ENCODE data around the gene CELA3B. TPM values are rescaled to one million over a fixed set of nuclear protein-coding genes. Genes with fewer than 3 reads are reported as not detected.
A peak's percentile ranks its signal among the peaks of the same experiment; 100 is the strongest.
"Not testable (repeated sequence)": the region's sequence is repeated elsewhere in the genome, so short reads cannot be mapped to it uniquely, and the experiment has no call there.

Gene CELA3B
- polyA plus RNA-seq: 10 to 100 TPM in 1 of 4 donors, 1 to 10 TPM in 1, under 1 TPM in 2; 0.27 to 11.4 (median 2.2) TPM
- long read RNA-seq, donor 1: 0 reads
- long read RNA-seq, donor 2: 0 reads
- long read RNA-seq, donor 3, partial matches to known transcripts: 0 of 1 reads
- long read RNA-seq, donor 3, other reads (novel, unspliced or antisense): 0 of 1 reads
- long read RNA-seq, donor 4: 0 reads
- long read RNA-seq, donor 5: 0 reads
- long read RNA-seq, donor 6: 0 reads
- long read RNA-seq, donor 7: 0 reads
- long read RNA-seq, donor 8: 0 reads
- long read RNA-seq, donor 9: 0 reads
- long read RNA-seq, donor 10: 0 reads

- DNase-seq; H3K27ac ChIP-seq (ENCODE audit: low read depth in 1 of 3, low read length in 2 of 3); FAIRE-seq: not testable (repeated sequence)
Observed at GRCh38 chr1:21976703-21977239, at the start of gene CELA3B. TSS of gene CELA3B (plus strand) at chr1:21977022. CDS start at chr1:21977040, 18 bp downstream.

GRCh38 chr1:21927533-21928237, 49.1 kb upstream of the CELA3B start:
- no peak overlapping the region for H3K4me3 ChIP-seq (ENCODE audit: low read depth in 1 of 3, low read length in 3 of 3)
- no peak for FAIRE-seq
- H3K36me3 ChIP-seq (ENCODE audit: control insufficient read depth in 3 of 3, insufficient read depth in 2 of 3, low read depth in 1 of 3, low read length in 3 of 3): peaks cover 0 to 48% (median 0%) of the 10 kb centered on the region in 3 donors
- no peaks in the 10 kb centered on the region for H3K9me3 ChIP-seq (ENCODE audit: control insufficient read depth in 2 of 2, insufficient read depth in 1 of 2, low read depth in 1 of 2, low read length in 1 of 2)
- peak; percentile 97 to 99 for DNase-seq
- peaks cover 7 to 88% (median 20%) of the 10 kb centered on the region in 3 donors for H3K4me1 ChIP-seq (ENCODE audit: control insufficient read depth in 3 of 3, insufficient read depth in 2 of 3, low read depth in 1 of 3, low read length in 2 of 3)
- peak overlapping the region; percentile 93 to 96 (median 96) for H3K27ac ChIP-seq (ENCODE audit: low read depth in 1 of 3, low read length in 2 of 3)
- H3K27me3 ChIP-seq (ENCODE audit: control insufficient read depth in 3 of 3, insufficient read depth in 3 of 3, low read length in 3 of 3): no peaks in the 10 kb centered on the region
- 12 to 36% (median 29%) methylated on average over 11 to 12 of the region's 12 CpGs for WGBS, 3 donors

More at GRCh38 chr1:21976703-21977239, at the start of gene CELA3B:
- peaks cover 0 to 13% (median 2%) of the 10 kb centered on the region in 3 donors for H3K4me1 ChIP-seq (ENCODE audit: control insufficient read depth in 3 of 3, insufficient read depth in 2 of 3, low read depth in 1 of 3, low read length in 2 of 3)
- H3K4me3 ChIP-seq (ENCODE audit: low read depth in 1 of 3, low read length in 3 of 3); H3K9me3 ChIP-seq (ENCODE audit: control insufficient read depth in 2 of 2, insufficient read depth in 1 of 2, low read depth in 1 of 2, low read length in 1 of 2); H3K36me3 ChIP-seq (ENCODE audit: control insufficient read depth in 3 of 3, insufficient read depth in 2 of 3, low read depth in 1 of 3, low read length in 3 of 3); H3K27me3 ChIP-seq (ENCODE audit: control insufficient read depth in 3 of 3, insufficient read depth in 3 of 3, low read length in 3 of 3): not testable (repeated sequence)
- WGBS, 3 donors: 81 to 87% (median 84%) methylated on average over 6 to 9 of the region's 9 CpGs

GRCh38 chr1:21930080-21930571, 46.7 kb upstream of the CELA3B start:
- Histone ChIP-seq H3K4me1 (ENCODE audit: control insufficient read depth in 3 of 3, insufficient read depth in 2 of 3, low read depth in 1 of 3, low read length in 2 of 3) (peaks cover 4 to 75% (median 13%) of the 10 kb centered on the region in 3 donors), H3K27ac (ENCODE audit: low read depth in 1 of 3, low read length in 2 of 3) (peak overlapping the region; percentile 53 to 88 (median 77)), H3K9me3 (ENCODE audit: control insufficient read depth in 2 of 2, insufficient read depth in 1 of 2, low read depth in 1 of 2, low read length in 1 of 2) (no peaks in the 10 kb centered on the region), H3K4me3 (ENCODE audit: low read depth in 1 of 3, low read length in 3 of 3) (no peak overlapping the region), H3K27me3 (ENCODE audit: control insufficient read depth in 3 of 3, insufficient read depth in 3 of 3, low read length in 3 of 3) (no peaks in the 10 kb centered on the region), H3K36me3 (ENCODE audit: control insufficient read depth in 3 of 3, insufficient read depth in 2 of 3, low read depth in 1 of 3, low read length in 3 of 3) (peaks cover 0 to 62% (median 0%) of the 10 kb centered on the region in 3 donors)
- FAIRE-seq: no peak
- WGBS, 3 donors: 15 to 48% (median 27%) methylated on average over 8 of the region's 8 CpGs
- DNase-seq: peak; percentile 78 to 85

- Histone ChIP-seq H3K4me1 (ENCODE audit: control insufficient read depth in 3 of 3, insufficient read depth in 2 of 3, low read depth in 1 of 3, low read length in 2 of 3) (peaks cover 2 to 75% (median 13%) of the 10 kb centered on the region in 3 donors), H3K36me3 (ENCODE audit: control insufficient read depth in 3 of 3, insufficient read depth in 2 of 3, low read depth in 1 of 3, low read length in 3 of 3) (peaks cover 0 to 61% (median 0%) of the 10 kb centered on the region in 3 donors), H3K27me3 (ENCODE audit: control insufficient read depth in 3 of 3, insufficient read depth in 3 of 3, low read length in 3 of 3) (no peaks in the 10 kb centered on the region), H3K27ac (ENCODE audit: low read depth in 1 of 3, low read length in 2 of 3) (peak overlapping the region; percentile 53 to 88 (median 77)), H3K4me3 (ENCODE audit: low read depth in 1 of 3, low read length in 3 of 3) (no peak overlapping the region), H3K9me3 (ENCODE audit: control insufficient read depth in 2 of 2, insufficient read depth in 1 of 2, low read depth in 1 of 2, low read length in 1 of 2) (no peaks in the 10 kb centered on the region)
- FAIRE-seq (no peak), DNase-seq (no peak)
- WGBS, 3 donors: 86 to 87% (median 87%) methylated on average over 6 of the region's 6 CpGs
Observed at GRCh38 chr1:21930629-21931170, 46.1 kb upstream of the CELA3B start.

- H3K4me1 ChIP-seq (ENCODE audit: control insufficient read depth in 3 of 3, insufficient read depth in 2 of 3, low read depth in 1 of 3, low read length in 2 of 3): peaks cover 2 to 75% (median 9%) of the 10 kb centered on the region in 3 donors
- 26 to 44% (median 36%) methylated on average over 15 to 16 of the region's 16 CpGs for WGBS, 3 donors
Observed at GRCh38 chr1:21931171-21932093, 45.4 kb upstream of the CELA3B start.

GRCh38 chr1:21932127-21932526, 44.7 kb upstream of the CELA3B start:
- WGBS, 3 donors: 63 to 75% (median 67%) methylated on average over 7 of the region's 7 CpGs
- no peak for FAIRE-seq

More at GRCh38 chr1:21931171-21932093, 45.4 kb upstream of the CELA3B start:
- DNase-seq (peak; percentile 55 to 84), FAIRE-seq (no peak)
- Histone ChIP-seq H3K9me3 (ENCODE audit: control insufficient read depth in 2 of 2, insufficient read depth in 1 of 2, low read depth in 1 of 2, low read length in 1 of 2) (no peaks in the 10 kb centered on the region), H3K4me3 (ENCODE audit: low read depth in 1 of 3, low read length in 3 of 3) (no peak overlapping the region), H3K27ac (ENCODE audit: low read depth in 1 of 3, low read length in 2 of 3) (peak overlapping the region; percentile 53 to 88 (median 77)), H3K27me3 (ENCODE audit: control insufficient read depth in 3 of 3, insufficient read depth in 3 of 3, low read length in 3 of 3) (no peaks in the 10 kb centered on the region), H3K36me3 (ENCODE audit: control insufficient read depth in 3 of 3, insufficient read depth in 2 of 3, low read depth in 1 of 3, low read length in 3 of 3) (peaks cover 0 to 55% (median 0%) of the 10 kb centered on the region in 3 donors)

GRCh38 chr1:21933397-21934248, 43.2 kb upstream of the CELA3B start:
- Histone ChIP-seq H3K27me3 (ENCODE audit: control insufficient read depth in 3 of 3, insufficient read depth in 3 of 3, low read length in 3 of 3) (no peaks in the 10 kb centered on the region), H3K4me3 (ENCODE audit: low read depth in 1 of 3, low read length in 3 of 3) (peak overlapping the region in 1 of 3 donors; percentile 6), H3K27ac (ENCODE audit: low read depth in 1 of 3, low read length in 2 of 3) (peak overlapping the region in 2 of 3 donors; percentile 54 to 77), H3K4me1 (ENCODE audit: control insufficient read depth in 3 of 3, insufficient read depth in 2 of 3, low read depth in 1 of 3, low read length in 2 of 3) (peaks cover 2 to 63% (median 6%) of the 10 kb centered on the region in 3 donors), H3K36me3 (ENCODE audit: control insufficient read depth in 3 of 3, insufficient read depth in 2 of 3, low read depth in 1 of 3, low read length in 3 of 3) (peaks cover 0 to 50% (median 0%) of the 10 kb centered on the region in 3 donors), H3K9me3 (ENCODE audit: control insufficient read depth in 2 of 2, insufficient read depth in 1 of 2, low read depth in 1 of 2, low read length in 1 of 2) (no peaks in the 10 kb centered on the region)
- DNase-seq: no peak
- 28 to 36% (median 36%) methylated on average over 18 to 19 of the region's 19 CpGs for WGBS, 3 donors
- FAIRE-seq: no peak

More at GRCh38 chr1:21932127-21932526, 44.7 kb upstream of the CELA3B start:
- peaks cover 2 to 70% (median 6%) of the 10 kb centered on the region in 3 donors for H3K4me1 ChIP-seq (ENCODE audit: control insufficient read depth in 3 of 3, insufficient read depth in 2 of 3, low read depth in 1 of 3, low read length in 2 of 3)
- H3K4me3 ChIP-seq (ENCODE audit: low read depth in 1 of 3, low read length in 3 of 3): no peak overlapping the region
- H3K27me3 ChIP-seq (ENCODE audit: control insufficient read depth in 3 of 3, insufficient read depth in 3 of 3, low read length in 3 of 3): no peaks in the 10 kb centered on the region
- peaks cover 0 to 55% (median 0%) of the 10 kb centered on the region in 3 donors for H3K36me3 ChIP-seq (ENCODE audit: control insufficient read depth in 3 of 3, insufficient read depth in 2 of 3, low read depth in 1 of 3, low read length in 3 of 3)
- peak overlapping the region in 2 of 3 donors; percentile 77 to 88 for H3K27ac ChIP-seq (ENCODE audit: low read depth in 1 of 3, low read length in 2 of 3)
- H3K9me3 ChIP-seq (ENCODE audit: control insufficient read depth in 2 of 2, insufficient read depth in 1 of 2, low read depth in 1 of 2, low read length in 1 of 2): no peaks in the 10 kb centered on the region
- no peak for DNase-seq

Data from small intestine (tissue), 16 donors.